Stimulated activated CD8-positive, alpha-beta memory T cell treated with anti-CD3 and anti-CD28 coated beads, Interleukin-2, amount 100 ng/mL, for 48 hours (primary cell): Measurements from ENCODE around the gene SSTR3.

ENCODE experiments used
- DNase-seq, 2 donors: peaks; one replicate each; pipeline ENCODE4 v3.0.0-alpha.2; 2020; ENCODE audit warnings: low read depth in 2 of 2

SSTR3 gene

GRCh38 chr22:37229012-37229804 is 16.9 kb upstream of the SSTR3 start:
- DNase-seq, result no peak

GRCh38 chr22:37228106-37229011 is 16.1 kb upstream of the SSTR3 start:
- no peak for DNase-seq

- DNase-seq, result no peak
Measured at GRCh38 chr22:37226514-37226913, 14.2 kb upstream of the SSTR3 start.

GRCh38 chr22:37226087-37226486 is 13.8 kb upstream of the SSTR3 start:
- DNase-seq, result no peak

GRCh38 chr22:37225481-37225880 is 13.2 kb upstream of the SSTR3 start:
- no peak for DNase-seq

GRCh38 chr22:37224757-37225420 is 12.6 kb upstream of the SSTR3 start:
- DNase-seq, result no peak

- DNase-seq, result no peak
Measured at GRCh38 chr22:37223965-37224551, 11.8 kb upstream of the SSTR3 start.

GRCh38 chr22:37222440-37222971 is 10.2 kb upstream of the SSTR3 start:
- DNase-seq, result no peak

- no peak for DNase-seq
Measured at GRCh38 chr22:37221424-37222333, 9.4 kb upstream of the SSTR3 start.

- DNase-seq, result no peak
Measured at GRCh38 chr22:37220543-37220981, 8.3 kb upstream of the SSTR3 start.

- no peak for DNase-seq
Measured at GRCh38 chr22:37219533-37219932, 7.3 kb upstream of the SSTR3 start.

- DNase-seq, result no peak
Measured at GRCh38 chr22:37218771-37219411, 6.6 kb upstream of the SSTR3 start.

GRCh38 chr22:37218399-37218770 is 6.1 kb upstream of the SSTR3 start:
- no peak for DNase-seq

- no peak for DNase-seq
Measured at GRCh38 chr22:37215890-37216289, 3.6 kb upstream of the SSTR3 start.

GRCh38 chr22:37214731-37215030 is 2.4 kb upstream of the SSTR3 start:
- no peak for DNase-seq

- no peak for DNase-seq
Measured at GRCh38 chr22:37213941-37214730, 1.9 kb upstream of the SSTR3 start.

GRCh38 chr22:37213218-37213855 is 1.1 kb upstream of the SSTR3 start:
- no peak for DNase-seq

- no peak for DNase-seq
Measured at GRCh38 chr22:37211866-37212173, 457 bp downstream of the SSTR3 start.
